COLO668 (cell line): ENCODE measurements around the gene MAP7D1.
A peak's percentile ranks its signal among the peaks of the same experiment; 100 is the strongest.

Experiments
- DNase-seq: peaks from one replicate; lab custom pipeline; 2025; ENCODE audit not compliant: unreplicated experiment; lab: John Stamatoyannopoulos, UW

The MAP7D1 gene

DNA sequence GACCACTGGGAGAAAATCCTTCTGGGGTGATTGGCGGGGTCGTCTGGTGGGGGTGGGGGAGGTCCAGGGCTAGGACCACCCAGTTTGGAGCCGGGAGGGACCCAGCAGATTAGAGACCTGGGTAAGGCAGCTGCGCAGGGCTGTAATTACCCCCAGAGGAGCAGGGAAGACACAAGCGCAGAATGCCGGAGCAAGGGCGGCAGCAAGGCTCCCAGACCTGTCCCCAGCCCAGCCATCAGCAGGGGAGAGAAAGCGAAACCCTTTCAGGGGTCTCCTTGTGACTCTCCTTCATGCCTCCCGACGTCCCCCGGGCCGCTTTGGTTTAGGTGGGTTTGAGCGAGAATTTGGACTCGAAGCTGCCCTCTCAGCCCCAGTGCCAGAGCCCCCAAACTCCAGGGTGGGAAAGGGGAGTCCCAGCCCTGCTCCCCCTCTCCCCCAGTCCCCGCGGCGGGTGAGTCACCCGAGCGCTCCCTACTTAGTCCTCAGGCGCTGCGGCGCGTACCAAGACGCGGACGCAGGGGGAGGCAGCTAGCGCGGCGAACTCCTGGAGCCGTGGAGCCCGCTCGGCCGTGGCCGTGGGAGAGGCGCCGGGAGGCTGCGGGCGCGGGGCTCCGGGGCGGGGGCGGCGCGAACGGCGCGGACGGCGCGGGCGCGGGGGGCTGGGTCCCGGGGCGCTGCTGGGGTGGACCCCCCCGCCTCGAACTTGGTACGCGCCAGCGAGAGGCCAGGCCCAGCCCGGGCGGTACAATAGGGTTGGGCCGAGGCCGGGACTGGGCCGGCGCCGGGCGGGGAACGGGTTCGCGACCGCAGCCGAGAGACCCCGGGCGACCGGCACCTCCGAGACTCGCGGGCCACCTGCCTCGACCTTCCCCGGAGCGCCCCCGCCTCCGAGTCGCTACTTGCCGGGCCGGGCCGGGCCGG lies at the start of gene MAP7D1:
TSS of gene MAP7D1 (plus strand) at position 753 of the 921 bp plus-strand sequence. CDS start 258 bp downstream, outside the sequence.
- peak; percentile 97 for DNase-seq

DNA sequence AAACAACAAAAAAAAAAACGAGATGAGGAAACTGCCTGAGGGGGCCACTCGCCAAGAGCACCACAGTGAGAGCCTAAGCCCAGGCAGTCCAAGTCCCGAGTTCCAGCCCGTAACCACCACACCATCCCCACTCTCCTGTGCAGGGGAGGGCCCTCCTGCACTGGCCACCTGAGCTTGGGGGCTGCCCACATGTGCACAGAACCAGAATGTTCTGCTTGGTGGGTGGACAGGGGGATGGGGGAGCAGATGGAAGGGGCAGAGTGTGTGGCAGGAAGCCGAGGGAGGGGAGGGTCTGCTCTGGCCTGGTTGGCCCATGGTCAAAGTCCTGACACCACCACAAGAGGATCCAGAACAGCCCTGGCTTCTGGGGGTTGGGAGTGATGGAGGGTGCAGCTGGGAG lies 49.7 kb upstream of the MAP7D1 start:
- DNase-seq = no peak

DNA sequence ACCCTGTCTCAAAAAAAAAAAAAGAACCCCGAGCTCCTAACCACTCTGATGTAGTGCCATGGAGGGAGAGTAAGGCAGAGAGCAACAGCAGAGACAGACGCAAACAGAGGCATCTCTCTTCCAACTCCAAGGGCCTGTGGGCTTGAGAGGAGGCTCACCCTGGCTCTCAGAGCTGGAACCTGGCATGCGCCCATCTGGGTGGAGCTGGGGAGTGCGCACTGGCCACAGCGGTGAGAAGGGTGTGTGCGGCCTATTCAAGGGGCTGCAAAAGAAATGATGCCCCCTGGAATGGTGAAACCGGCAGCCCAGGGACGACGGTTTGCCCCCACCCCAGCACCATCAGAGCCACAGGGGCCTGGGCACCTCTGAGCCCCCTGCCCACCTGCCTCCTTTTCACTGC lies 48.6 kb upstream of the MAP7D1 start:
- no peak for DNase-seq

DNA sequence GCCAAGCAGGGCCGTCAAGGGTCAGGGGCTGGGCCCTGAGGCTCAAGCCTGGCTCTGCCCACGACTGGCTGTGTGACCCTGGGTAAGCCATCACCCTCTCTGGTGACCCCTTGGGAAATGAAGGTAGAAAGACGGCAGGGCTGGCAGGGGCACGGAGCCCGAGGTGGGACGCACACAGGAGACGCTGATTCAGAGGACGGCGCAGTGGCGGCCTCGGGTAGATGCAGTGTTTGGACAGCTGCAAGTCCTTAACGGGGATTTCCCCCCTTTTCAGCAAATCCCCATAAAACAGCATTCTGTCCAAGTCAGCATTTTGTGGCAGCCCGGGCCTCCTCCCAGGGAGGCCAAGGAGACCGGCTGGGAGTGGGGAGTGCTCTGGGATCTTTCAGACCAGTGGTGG lies 47.6 kb upstream of the MAP7D1 start:
- peak; percentile 59 for DNase-seq

DNA sequence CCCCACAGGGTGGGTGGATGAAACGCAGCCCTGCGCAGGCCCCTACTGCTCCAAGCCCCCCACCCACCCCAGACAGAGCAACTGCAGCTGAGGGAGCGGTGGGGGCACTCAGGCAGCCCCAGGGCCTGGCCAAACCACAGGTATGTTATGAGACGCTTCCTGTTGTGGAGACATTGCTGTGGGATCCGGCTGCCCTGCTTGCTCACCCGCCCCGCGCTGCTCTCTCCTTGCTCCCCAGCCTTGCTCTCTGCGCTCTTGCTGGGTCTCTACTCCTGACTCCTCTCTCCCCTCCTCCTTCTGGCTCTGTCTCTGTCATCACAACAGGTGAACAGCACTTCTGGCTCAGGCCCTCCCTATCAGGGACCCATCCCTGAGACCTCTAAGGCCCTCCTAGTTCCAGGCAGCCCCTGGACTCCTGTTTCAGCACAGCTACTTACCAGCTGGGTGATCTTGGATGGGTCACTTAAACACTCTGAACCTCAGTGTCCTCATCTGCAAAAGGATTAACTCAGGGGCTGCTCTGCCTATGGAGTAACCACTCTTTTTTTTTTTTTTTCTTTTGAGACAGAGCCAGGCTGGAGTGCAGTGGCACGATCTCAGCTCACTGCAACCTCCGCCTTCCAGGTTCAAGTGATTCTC lies 46.8 kb upstream of the MAP7D1 start:
- DNase-seq = peak; percentile 36

DNA sequence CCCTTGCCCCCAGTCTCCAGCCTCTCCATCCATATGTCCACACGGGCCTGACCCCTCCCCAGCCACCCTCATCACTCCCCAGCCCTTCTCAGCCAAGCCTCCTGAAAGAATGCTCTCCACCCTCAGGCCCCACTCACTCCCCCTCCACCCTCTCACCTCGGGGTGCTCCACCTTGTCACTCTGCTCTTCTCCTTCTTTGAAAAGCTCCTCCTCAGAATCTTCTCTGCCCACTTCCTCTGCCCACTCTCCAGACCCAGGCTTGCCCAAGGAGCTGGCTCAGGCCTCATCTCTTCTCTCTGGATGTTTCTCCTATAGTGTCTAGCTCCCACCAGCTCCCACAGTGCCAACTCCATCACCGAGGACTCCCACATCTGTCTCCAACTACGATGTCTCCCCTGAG lies 44.8 kb upstream of the MAP7D1 start:
- no peak for DNase-seq

DNA sequence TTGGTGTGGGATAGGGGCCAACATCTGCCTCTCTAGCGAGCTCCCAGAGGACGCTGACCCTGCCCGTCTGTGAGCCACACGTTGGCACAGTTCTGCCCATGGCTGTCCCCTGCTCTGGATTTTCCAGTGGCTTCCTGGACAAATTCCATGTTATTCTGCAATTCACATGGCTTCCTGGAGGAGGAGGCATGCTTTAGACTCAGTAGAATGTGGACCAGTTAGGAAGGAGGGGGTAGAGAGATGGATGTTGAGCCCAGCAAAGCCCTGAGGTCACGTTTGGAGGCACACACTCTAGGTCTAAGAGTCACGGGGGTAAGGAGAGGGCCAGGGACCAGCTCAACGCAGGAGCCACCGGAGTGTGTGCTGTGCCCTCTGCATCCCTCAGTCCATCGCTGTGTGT lies 43.1 kb upstream of the MAP7D1 start:
- DNase-seq = no peak

DNA sequence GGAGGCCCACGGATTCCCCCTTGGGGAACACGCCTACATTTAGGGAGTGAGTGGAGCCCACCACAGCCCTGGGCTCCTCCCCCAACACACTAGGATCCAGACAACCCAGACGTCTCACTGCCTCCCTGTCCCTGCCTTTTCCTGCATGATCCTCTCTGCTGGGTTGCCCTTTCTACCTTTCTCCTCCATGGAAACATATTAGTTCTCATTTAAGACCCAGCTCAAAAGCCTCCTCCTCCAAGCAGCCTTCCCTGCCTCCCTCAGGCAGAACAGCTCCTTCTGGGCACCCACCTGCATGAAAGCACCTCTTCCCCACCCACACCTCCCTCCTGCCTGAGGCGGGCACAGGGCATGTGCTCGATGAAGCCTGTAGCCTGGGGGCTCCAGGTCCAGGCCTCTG lies 41.6 kb upstream of the MAP7D1 start:
- no peak for DNase-seq

DNA sequence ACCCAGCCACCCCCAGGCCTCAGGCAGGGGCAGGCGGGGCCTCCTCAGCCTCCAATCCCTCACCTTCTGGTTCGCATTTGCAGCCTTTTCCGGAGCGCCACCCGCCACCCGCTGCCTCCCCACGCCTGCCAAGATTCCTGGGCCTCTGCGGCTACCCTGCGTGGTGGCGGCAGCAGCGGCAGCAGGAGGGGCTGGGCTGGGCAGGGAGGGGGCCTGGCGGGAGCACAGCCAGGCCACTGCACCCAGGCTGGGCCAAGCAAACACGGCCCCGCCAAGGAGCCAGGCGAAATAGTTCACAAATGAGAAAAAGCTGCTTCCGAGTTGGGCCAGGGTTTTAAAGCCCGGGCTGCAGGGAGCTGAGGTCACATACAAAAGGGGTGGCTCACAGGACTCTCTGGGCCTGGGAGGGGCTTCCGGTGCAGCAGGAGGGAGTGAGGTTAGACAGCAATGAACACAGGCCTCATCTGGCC lies 40.7 kb upstream of the MAP7D1 start:
- DNase-seq = no peak

DNA sequence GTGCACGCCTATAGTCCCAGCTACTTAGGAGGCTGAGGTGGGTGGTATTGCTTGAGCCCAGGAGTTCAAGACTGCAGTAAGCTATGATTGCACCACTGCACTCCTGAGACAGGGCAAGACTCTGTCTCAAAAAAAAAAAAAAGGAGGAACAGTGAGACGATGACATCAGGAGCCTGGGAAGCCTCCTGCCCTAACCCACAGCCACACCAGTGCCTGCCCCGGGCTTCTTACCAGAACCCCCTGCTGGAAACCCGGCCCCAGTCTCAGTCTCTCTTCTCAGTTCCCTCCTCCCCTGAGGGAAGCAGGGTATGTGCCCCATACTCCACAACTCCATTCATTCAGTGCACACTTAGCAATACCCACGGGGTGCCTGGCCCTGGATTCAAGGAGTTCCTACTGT lies 40.0 kb upstream of the MAP7D1 start:
- no peak for DNase-seq

DNA sequence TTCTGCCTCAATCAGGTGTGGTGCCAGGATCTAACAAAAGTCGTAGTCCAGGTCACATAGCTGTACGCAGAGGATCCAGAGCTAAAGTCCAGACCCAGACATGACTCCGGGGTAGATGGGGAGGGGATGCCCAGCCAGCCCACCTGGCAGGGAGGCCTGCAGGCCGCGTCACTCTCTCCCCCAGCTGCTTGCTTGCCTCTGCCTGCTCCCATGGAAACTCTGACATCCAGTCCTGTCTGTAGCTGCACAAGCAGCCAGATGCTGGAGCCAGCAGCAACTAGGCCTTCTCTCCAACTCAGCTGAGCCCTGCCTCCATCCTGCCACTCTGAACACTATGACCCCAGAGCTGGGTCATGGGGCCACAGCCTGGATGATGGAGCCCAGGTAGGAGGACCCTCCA lies 39.1 kb upstream of the MAP7D1 start:
- DNase-seq = no peak

DNA sequence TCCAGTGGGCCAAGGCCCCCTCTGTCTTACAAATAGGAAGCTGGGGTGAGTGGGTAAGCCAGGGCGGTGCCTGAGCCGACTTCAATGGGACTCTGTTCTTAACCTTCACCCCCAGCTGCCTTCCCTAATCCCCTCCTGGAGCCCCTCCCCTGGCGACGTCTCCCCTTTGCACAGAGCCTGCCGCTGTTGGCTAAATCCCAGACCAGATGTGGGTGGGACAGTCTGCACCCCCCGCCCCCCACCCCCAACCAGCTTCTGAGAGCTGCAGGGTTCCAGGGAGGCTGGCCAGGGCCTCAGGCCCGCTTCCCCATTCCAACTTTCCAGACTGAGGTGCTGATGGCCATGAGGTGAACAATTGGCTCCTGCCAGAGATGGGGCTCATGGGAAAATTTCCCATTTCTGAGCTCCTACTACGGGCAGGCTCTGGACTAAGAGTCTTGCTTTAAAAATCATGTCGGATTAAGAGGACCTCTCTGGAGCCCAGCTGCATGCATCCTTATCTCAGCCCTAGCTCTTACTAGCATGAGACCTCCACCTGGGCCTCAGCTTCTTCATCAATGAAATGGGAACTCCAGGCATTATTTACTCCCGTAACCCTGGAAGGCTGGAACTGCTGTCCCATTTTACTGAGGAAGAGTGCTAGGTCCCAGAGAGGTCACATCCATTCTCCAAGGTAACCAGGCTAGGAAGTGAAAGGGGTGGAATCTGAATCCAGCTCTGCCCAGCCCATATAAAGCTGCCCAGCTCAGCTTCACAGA lies 37.3 kb upstream of the MAP7D1 start:
- no peak for DNase-seq

DNA sequence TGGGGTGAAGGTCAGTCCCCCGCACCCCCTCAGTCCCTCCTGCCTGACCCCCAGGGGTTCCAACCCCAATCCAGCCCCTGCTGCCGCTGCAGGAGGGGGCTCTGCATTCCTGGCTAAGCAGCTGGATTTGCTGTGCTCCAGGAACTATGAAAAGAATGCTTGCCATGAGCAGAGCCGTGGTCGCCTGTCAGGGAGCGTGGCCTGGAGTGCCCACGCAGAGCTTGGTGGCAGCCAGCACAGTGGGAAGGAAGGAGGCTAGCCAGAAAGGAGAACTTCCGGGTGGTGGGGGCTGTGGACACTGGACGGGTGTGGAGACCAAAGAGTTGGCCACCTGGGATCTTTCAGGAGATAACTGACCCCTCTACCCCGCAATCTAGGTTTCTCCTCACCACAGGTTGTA lies 36.5 kb upstream of the MAP7D1 start:
- no peak for DNase-seq

DNA sequence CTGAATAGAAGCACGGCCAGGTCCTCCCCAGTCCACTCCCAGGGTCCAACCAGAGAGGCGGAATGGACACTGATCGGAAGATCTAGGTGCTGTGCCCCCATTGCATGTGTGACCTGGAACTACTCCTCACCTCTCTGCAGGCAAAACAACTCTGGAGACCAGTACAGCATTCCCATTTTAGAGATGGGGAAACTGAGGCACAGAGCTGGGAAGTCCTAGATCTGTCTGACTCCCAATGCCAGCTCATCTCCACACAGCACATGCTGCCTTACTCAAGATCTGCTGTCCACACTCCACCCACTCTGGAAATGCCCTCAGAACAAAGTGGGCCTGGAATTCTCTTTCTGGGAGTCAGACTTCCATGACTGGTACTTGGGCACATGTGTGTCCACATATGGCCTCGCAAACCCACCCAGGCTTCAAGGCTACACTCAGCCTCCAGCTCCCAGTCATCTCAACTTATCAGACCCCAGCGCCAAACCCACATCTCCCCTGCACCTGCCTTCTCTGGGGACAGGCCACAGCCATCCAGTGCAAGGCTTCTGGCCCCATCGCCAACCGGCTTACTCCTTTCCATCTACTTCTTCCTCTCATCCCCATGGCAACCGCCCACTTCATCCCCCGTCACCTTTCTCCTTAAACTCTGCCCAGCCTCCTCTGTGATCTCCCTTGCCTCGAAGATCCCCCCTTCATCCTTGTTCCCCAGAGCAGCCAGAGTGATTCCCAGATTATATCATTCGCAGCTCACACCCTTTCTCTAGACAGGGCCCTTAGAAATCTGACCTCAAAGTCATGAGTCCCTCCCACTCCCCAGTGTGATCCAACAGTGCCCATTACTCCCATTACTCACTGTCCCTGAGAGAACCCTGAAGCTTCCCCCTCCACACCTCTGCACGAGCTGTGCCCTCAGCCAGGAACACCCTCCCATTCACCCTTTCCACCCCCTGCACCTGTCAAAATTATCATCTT lies 33.6 kb upstream of the MAP7D1 start:
- DNase-seq = no peak

DNA sequence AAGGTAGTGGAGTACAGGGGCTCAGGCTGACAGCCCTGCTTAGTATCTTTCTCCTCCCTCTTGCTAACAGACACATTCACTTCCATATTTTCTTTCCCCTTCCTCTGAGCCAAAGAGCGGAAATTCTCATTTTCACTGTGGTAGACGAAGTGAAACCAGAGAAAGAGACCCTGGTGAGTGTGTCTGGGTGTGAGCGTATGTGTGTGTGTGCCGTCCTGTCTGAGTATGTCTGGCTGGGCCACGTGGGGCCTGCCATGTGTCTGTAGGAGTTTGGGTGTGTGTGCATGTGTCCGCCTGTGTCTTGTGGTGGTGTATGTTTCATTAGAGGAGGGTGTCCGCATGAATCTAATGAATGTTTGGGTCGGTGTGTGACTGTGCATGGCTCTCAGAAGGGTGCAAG lies 32.6 kb upstream of the MAP7D1 start:
- DNase-seq = no peak

DNA sequence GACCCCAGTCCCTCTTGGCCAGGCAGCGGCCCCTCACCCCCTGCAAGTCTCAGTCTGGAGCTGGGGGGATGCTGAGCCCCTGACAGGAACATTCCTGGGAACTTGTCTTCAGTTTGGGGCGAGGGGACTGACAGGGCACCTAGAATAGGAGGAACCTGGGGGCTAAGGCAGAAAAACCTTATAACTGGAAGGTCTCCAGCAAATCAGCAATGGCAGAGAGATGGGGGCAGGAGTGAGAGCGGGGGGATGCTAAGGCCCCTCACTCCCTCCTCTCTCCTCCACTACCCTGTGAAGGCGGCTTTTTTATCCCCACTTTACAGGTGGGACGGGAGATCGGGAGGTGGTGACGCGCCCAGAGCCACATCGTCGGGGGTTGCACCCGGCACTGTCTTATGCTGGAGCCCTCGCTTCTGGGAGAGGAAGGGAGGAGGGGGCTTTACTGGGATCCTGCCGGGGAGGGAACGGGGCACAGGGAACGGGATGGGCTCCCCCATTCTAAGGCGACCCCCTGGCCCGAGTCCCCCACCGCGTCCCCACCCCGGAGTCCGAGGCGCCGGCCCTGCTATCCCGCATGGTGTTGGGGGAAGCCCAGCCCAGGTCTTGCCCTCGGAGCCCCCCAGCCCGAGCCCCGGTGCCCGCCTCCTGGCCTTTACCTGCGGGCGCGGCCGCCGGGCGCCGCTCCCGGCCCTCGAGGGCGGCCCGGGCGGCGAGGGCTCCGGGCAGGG lies 31.4 kb upstream of the MAP7D1 start:
- DNase-seq = no peak

DNA sequence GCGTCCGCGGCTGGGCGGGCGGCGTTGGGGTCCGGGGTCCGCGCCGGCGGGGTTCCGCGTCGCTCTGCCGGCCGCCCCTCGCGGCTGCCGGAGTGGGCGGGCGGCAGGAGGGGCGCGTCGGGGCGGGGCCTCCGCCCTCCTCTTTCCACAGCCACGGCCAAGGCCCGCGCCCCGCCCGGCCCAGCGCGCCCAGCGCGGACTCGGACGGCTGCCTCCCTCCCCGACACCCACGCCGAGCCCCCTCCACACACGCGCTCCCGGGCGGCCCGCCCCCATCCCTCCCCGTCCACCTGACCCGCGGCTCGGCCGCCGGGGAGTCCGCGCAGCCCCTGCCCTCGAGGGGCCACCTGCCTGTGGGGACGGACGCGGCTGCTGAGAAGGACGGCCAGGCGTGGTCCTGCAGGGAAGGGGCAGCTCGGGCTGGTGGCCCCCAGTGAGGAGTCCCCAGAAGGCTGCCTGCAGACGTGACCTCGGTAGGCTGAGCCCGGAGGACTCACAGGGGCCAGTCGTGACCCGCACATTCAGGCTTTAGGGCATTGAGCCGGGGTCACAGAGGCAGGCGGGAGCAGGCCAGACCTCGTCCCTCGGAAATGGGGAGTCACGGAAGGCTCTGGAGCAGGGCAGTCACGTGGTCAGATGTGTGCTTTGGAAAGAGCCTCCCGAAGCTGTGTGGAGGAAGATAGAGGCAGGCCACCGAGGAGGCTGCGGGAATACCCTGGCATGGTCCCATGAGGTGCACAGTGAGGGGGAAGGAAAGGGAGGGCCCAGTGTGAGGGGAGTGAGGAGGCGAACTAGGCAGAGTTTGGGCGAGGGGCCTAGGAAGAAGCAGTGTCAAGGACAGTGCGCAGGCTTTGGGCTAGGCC lies 30.6 kb upstream of the MAP7D1 start, which contains the start of gene COL8A2:
TSS of gene COL8A2 (minus strand) at position 94 of the 863 bp plus-strand sequence. CDS start 24,980 bp downstream, outside the sequence.
- DNase-seq = no peak

DNA sequence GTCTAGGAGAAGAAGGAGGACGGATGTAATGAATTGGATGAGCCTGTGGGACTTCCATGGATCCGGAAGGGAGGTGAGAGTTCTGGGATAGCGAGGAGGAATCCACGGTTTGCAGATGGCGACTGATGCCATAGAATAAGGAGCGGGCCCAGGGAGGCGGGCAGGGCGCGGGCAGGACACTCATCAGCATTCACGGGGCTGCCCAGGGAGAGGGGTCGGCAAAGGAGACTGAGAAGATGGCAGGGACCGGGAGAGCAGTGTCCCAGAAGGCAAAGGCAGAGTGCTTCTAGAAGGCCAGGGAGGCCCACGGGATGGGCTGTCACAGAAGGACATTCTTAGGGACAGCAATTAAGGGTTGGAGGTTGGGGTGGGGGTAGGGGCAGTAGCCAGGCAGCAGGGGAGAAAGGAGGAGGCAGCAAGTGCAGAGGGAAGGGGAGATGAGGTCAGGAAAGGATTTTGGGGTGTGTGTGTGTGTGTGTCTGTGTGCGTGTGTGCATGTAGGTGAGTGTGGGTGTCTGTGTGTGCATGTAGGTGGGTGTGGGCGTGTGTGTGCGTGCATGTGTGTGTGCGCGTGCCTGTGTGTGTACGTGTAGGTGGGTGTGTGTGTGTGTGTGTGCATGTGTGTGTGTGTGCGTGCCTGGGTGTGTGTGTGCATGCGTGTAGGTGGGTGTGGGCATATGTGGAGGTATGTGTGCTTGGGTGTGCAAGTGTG lies 29.8 kb upstream of the MAP7D1 start:
- no peak for DNase-seq
